HS-27A (cell line): ENCODE results near the gene GALR1.
A peak's percentile ranks its signal among the peaks of the same experiment; 100 is the strongest.
"Not testable (repeated sequence)": the region's sequence is repeated elsewhere in the genome, so short reads cannot be mapped to it uniquely, and the experiment has no call there.

Experiments
- DNase-seq: peaks from one replicate; pipeline ENCODE4 v3.0.0-alpha.2; 2012; ENCODE audit warnings: low read depth, missing footprints

GALR1 gene

DNA sequence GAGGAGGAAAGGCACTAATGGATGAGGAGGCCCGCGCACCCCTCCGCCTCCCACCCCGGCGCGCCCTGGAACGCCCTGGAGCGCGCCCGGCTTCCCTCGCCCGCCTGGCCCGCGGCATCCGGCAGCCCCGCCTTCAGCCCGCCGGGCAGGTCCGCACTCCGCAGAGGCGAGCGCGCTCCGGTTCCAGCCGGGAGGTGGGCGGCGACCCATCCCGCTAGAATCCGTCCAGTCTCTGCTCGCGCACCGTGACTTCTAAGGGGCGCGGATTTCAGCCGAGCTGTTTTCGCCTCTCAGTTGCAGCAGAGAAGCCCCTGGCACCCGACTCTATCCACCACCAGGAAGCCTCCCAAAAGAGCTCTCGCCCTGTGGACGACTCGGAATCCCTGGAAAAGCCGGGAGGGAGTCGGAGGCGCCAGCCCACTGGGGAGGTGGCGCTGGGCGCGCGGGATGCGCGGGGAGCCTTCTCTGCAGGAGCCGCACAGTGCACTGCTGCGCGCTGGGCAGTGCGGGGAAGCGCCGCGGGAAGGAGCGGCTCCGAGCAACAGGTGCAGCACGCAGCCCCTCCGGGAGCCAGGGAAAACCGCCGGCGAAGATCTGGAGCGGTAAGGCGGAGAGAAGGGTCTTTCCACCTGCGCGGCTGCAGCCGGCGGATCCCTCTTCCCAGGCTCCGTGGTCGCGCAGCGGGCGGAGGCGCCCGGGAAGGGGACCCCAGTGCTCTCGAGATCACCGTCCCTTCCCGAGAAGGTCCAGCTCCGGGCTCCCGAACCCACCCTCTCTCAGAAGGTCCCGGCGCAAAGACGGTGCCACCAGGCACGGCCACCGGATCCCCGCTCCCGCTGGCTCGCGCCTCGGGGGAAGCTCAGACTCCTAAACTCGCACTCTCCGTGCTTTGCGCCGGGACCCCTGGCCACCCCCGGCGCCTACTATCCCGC, at the start of gene GALR1:
Gene GALR1 (plus strand): TSS at position 280 of the 932 bp plus-strand sequence. CDS start 701 bp downstream, outside the sequence.
- DNase-seq: no peak

DNA sequence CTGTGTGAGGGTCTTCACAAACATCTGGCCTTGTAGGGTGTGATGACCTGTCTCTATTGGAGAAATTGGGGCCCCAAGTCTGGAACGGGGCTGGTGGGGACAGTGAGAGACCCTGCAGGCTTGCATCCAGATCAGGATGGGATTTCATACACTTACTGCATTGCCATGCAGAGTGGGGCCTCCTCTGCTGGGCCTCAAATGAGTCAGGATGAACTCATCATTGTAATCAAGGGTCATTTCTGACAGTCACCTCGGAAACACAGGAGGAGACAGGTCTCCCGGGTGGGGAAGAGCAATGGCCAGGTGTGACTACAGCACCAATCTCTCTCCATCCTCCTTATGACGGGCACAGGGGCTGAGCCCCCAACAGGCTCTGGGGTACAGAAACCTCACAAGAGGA, 48.1 kb upstream of the GALR1 start:
- DNase-seq: no peak

- no peak for DNase-seq
Measured at GRCh38 chr18:77202329-77202728, 47.3 kb upstream of the GALR1 start.

DNA sequence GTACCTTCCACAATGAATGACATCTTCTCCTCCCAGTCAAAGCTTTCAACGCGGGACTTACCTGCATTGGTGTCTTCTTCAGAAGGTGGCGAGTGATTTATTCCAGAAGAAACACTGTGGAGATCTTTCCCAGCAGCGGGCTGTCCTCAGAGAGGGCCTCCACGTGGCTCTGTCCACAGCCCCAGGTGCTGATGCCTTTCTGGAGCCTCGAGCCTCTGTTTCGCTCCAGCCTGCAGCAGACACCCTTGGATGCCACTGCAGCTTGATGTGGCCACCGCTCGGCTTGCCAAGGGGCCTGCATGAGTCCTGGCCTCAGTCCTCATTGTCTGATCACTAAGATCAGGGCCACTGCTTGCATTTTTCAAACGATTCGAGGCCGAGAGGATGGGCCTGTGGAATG, 46.6 kb upstream of the GALR1 start:
- DNase-seq: no peak

- no peak for DNase-seq
Measured at GRCh38 chr18:77203851-77204250, 45.8 kb upstream of the GALR1 start.

- no peak for DNase-seq
Measured at GRCh38 chr18:77205769-77206168, 43.9 kb upstream of the GALR1 start.

DNA sequence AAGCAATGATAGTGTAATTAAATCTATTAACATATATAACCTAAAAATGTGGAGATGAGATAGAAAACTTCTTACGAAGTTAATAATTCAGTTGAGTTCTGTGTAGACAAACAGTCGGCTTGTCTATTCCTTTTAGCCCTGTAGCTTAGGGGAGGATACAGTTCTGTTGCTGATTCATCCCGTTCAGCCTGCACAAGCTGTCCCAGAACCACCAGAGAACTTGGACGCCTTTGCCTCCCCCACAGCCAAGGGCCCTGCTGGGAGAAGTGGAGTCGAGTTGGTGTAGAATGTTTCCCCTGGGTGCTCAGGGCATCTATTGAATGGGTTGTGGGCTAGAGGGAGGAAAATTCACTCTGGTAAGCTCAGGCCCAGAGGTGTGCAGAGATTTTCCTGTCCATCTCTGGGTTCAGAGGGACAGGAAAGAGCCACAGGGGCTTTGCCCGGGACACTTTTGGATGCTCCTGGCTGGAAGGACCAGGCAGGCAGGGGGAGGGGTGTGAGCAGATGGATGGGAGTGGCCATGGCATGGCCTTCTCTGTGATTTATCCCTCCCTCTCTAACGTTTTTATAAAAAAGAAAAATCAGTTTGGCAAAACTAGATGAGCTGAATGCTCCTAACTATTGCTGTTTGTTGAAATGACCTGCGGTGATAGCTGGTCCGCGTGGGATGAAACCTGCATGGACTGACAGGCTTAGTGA, 42.8 kb upstream of the GALR1 start:
- DNase-seq: no peak

- peak; percentile 92 for DNase-seq
Measured at GRCh38 chr18:77207540-77207939, 42.1 kb upstream of the GALR1 start.

DNA sequence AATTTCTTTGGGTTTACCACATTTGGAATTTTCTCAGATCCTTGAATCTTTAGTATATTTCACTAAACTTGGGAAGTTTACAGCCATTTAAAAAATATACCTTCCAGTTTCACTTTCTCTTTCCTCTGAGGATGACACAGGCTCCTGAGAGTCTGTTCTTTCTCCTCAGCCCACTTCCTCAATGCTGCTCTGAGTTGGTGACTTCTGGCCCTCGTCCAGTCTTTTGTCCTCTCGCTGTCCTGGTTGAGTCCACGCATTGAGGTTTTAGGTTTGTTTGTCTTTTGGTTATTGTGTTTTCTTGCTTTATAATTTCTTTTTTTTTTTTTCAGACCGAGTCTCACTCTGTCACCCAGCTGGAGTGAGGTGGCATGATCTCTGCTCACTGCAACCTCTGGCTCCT, 40.7 kb upstream of the GALR1 start:
- DNase-seq: no peak

- DNase-seq: no peak
Measured at GRCh38 chr18:77209587-77209986, 40.1 kb upstream of the GALR1 start.

DNA sequence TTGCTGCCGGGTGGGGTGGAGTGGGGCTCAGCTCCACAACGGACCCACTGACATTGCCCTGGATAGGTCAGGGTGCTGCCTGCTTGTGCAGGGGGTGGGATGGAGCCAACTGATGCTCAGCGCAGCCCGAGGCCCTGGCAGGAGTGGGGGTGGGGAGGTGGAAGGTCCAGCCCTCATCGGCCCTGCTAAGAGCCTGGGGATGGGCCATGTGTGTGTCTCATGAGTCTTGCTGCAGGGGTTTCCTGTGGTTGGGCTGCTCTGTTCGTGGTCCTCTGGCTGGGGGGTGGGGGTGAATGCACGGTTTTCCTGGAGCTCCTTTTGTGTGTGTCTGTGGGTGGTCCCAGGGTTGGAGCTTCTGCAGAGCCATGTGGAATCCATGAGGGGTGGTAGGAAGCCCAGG, 39.4 kb upstream of the GALR1 start:
- no peak for DNase-seq

GRCh38 chr18:77218642-77219041, 31.0 kb upstream of the GALR1 start:
- DNase-seq: no peak

GRCh38 chr18:77220726-77221125, 28.9 kb upstream of the GALR1 start:
- no peak for DNase-seq

- DNase-seq: no peak
Measured at GRCh38 chr18:77222464-77222863, 27.2 kb upstream of the GALR1 start.

- DNase-seq: no peak
Measured at GRCh38 chr18:77223221-77223639, 26.4 kb upstream of the GALR1 start.

GRCh38 chr18:77223653-77224052, 26.0 kb upstream of the GALR1 start:
- DNase-seq: no peak

DNA sequence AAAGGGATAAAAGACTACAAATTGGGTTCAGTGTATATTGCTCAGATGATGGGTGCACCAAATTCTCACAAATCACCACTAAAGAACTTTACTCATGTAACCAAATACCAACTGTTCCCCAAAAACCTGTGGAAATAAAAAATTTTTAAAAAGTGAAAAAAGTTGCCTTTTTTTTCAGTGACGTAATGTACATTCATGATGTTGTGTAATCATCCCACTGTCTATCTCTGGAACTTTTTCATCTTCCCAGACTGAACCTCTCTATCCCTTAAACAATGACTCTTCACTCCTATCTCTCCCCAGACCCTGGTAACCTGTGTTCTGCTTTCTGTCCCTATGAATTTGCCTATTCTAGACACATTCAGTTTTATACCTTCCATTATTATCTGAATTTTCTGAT, 19.0 kb upstream of the GALR1 start:
- DNase-seq: no peak

DNA sequence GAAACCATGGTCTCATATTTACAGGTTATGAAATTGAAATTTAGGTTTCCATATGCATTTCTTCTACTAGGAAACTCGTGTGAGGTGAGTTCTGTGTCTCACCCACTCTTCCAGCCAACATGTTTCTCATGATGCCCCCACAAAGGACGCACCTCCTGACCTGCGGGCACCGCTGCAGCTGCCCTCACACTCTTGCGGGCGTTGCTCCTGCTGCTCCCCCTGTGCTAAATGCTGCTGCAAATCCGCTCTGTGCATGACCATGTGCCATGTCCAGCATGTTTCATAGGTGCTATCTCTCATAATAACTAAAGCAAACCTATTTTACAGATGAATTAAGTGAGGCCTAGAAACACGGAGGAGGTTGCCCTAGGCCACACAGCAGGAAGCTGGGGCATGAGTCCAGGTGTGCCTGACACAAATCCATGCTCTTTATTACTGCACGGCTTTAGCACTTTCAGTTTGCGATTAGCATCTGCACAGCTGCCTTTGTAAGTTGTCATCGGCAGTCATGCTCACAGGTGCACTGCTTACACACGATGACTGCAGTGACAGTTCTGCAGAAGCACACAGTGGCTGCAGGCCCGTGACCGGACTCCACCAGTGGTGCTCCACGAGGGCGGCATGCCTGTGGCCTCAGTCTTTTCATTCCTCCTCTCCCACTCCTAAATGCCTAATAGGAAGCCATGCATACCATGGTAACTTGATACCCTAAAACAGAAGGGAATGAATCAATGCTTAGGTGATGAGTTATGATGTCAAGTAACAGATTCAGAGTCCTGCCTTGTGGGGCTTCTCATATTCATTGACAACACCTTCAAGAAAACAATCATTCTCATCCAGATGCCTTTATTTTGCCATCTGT, 14.9 kb upstream of the GALR1 start:
- DNase-seq: no peak

DNA sequence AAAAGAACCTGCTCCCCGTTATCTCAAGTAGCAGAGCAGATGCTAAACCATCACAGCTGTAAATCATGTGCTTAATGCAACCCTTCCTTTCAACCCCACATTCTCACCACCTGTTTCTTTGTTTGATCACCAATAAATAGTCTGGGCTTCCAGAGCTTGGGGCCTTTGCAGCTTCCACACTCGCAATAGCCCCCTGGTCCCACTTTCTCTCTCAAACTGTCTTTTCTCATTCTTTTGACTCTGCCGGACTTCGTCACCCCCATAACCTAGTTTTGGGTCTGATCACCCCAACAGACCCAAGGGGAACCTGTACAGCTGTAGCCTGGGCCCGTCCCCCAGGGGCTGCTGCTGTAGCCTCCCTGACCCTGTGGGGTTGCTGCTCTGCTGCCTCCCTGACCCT, 10.4 kb upstream of the GALR1 start:
- not testable (repeated sequence) for DNase-seq

DNA sequence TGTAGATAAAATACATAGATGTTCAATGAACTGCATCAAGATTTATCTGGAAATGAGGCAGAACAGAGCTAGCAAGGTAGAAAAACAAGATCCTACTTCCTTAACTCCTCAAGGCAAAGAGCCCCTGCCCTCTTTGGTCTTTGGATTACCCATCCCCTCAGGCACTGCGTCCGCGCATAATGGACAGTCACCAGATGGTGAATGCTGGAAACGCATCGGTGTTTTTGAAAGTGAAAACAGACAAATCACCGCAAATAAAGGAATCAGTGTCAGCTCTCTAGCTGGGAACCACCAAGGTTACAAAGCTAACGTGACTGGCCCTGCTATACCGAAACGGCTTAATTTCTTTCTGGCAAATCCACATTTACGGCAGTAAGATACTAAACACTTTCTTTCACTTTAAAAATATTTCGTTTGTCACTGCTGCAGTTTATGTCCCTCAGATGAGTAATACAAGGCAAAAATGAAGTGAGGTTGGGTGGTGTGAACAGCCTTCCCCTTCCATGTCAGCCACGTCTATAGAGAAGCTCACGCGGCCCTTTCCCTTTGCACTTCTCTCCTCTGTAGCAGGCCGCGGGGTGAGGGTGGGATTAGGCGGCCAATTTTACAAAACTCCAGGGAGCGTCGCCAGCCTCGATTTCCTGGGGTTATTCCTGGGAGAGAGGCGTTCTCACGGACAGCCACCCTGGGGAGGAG, 627 bp upstream of the GALR1 start:
- DNase-seq: no peak

GRCh38 chr18:77250501-77250925, 865 bp downstream of the GALR1 start:
- DNase-seq: no peak
